K562 (cell line): ENCODE measurements around the gene ATP5ME. TPM values are rescaled to one million over a fixed set of nuclear protein-coding genes. Genes with fewer than 3 reads are reported as not detected.

Experiments
- CBX3 ChIP-seq, 2 experiments: IDR thresholded peaks; 1 replicate in 1 of 2; 2 replicates in 1 of 2; pipeline ENCODE4 v1.6.1; 2012; ENCODE audit warnings: inconsistent platforms in 2 of 2, low read length in 2 of 2, borderline replicate concordance in 1 of 2, control low read depth in 1 of 2
- FOXP1 ChIP-seq: sonication (generic); formaldehyde crosslinking; IDR thresholded peaks from 2 replicates; pipeline ENCODE4 v1.8.0; 2022; ENCODE audit warnings: mild to moderate bottlenecking, missing genetic modification reagents
- JUNB ChIP-seq: fragments of 450-650 bp; formaldehyde crosslinking; conservative IDR thresholded peaks from 2 replicates; pipeline ENCODE4 v1.4.0; 2020; ENCODE audit warnings: mild to moderate bottlenecking
- MAZ ChIP-seq, 2 experiments: fragments of 450-650 bp in 1 of 2; sonication (generic) in 1 of 2; formaldehyde crosslinking; IDR thresholded peaks in 1 of 2; conservative IDR thresholded peaks in 1 of 2; 2 replicates each; pipeline versions ENCODE4 v1.4.0 to v1.5.0; 2020; ENCODE audit warnings: mild to moderate bottlenecking in 1 of 2, missing genetic modification reagents in 1 of 2
- RBFOX2 ChIP-seq: fragments of 200-400 bp; formaldehyde crosslinking; IDR thresholded peaks from 2 replicates; pipeline ENCODE4 v1.6.1; 2017; ENCODE audit warnings: low read depth, mild to moderate bottlenecking, low read length, moderate library complexity
- SIN3A ChIP-seq, 2 experiments: fragments of 150-350 bp in 1 of 2; IDR thresholded peaks; 2 replicates each; pipeline ENCODE4 v1.6.1; 2011 to 2016; ENCODE audit warnings: borderline replicate concordance in 2 of 2, low read depth in 2 of 2, low read length in 2 of 2, mild to moderate bottlenecking in 2 of 2, moderate library complexity in 2 of 2; ENCODE audit not compliant: control insufficient read depth in 1 of 2
- TAL1 ChIP-seq: fragments of 450-650 bp; IDR thresholded peaks from 2 replicates; pipeline ENCODE4 v1.6.1; 2016; ENCODE audit warnings: mild to moderate bottlenecking
- ZBTB40 ChIP-seq, 2 experiments: fragments of 450-650 bp in 1 of 2; sonication (generic) in 1 of 2; formaldehyde crosslinking in 1 of 2; IDR thresholded peaks; 2 replicates each; pipeline versions ENCODE4 v1.7.1 to v1.9.0; 2016 to 2022; ENCODE audit warnings: inconsistent platforms in 1 of 2, mild to moderate bottlenecking in 1 of 2, missing genetic modification reagents in 1 of 2
- ZBTB49 ChIP-seq: sonication (generic); formaldehyde crosslinking; IDR thresholded peaks from 2 replicates; pipeline ENCODE4 v1.8.0; 2022; ENCODE audit warnings: missing genetic modification reagents, mild to moderate bottlenecking, borderline replicate concordance
- polyA plus RNA-seq, 8 experiments: library from polyadenylated mRNA; depleted of rRNA in 4 of 8; stranded (reverse) in 5 of 8; unstranded in 3 of 8; fragments of >200 nt; fragmentation: Nextera tagmentation in 2 of 8; fragmentation: Illumina TruSeq in 1 of 8; extraction: Ambion mirVana in 2 of 8; extraction: Trizol in 1 of 8; gene quantifications; 2 replicates each; pipeline versions ENCODE4 v1.2.1 to v1.2.3, GENCODE V29; 2011 to 2014; ENCODE audit warnings: inconsistent platforms in 1 of 8, missing spikeins in 1 of 8
- total RNA-seq, 7 experiments: library from RNA; depleted of rRNA in 6 of 7; stranded (reverse); fragments of >200 nt in 6 of 7; fragmentation: Illumina TruSeq in 2 of 7; extraction: Trizol in 2 of 7; gene quantifications; 2 replicates each; pipeline versions ENCODE4 v1.2.1 to v1.2.3, GENCODE V29; 2011 to 2021; ENCODE audit warnings: low replicate concordance in 1 of 7

The ATP5ME gene
- total and polyA plus RNA-seq, 9 of the 15 experiments (the other 6 are each of a cell fraction or from before 2014, with no cell fraction given): 509 to 2,480 (median 887) TPM

- peak; percentile 15; the same call in 1 of the 2 replicates for TF ChIP-seq ZBTB40 (IDR thresholded peaks at IDR 0.05)
- TF ChIP-seq ZBTB40 (CRISPR knock-in tag; IDR thresholded peaks at IDR 0.05): no peak
- peak; percentile 31 to 34; a peak in 1 of 4 replicates for TF ChIP-seq SIN3A (IDR thresholded peaks at IDR 0.05; ENCODE audit: borderline replicate concordance in 2 of 2, control insufficient read depth in 1 of 2, low read depth in 2 of 2, low read length in 2 of 2)
- TF ChIP-seq CBX3 (IDR thresholded peaks at IDR 0.05; ENCODE audit: borderline replicate concordance in 1 of 2, low read length in 2 of 2): peak in 1 of 2 experiments; percentile 34; a peak in 1 of 3 replicates
- TF ChIP-seq FOXP1 (CRISPR knock-in tag): 0 out of 2 replicates have a peak, but pooled peaks have one; percentile 7
- no peak for TF ChIP-seq ZBTB49 (CRISPR knock-in tag)
- TF ChIP-seq JUNB (CRISPR knock-in tag): no peak
- TF ChIP-seq RBFOX2: peak; percentile 41
- TF ChIP-seq MAZ (CRISPR knock-in tag; conservative IDR thresholded peaks at IDR 0.05 in 1 of 2, IDR thresholded peaks at IDR 0.05 in 1 of 2): no peak
- no peak for TF ChIP-seq TAL1
- TF ChIP-seq, all 486 proteins: peak for 14
These were observed 556 bp downstream of the ATP5ME start (continued) for GRCh38 chr4:673349-674091.
